ENCODE results near the gene HINT2.

The HINT2 gene

GRCh38 chr9:35771534-35771933 is 43.3 kb downstream of the HINT2 start:
- no peak for DNase-seq (ENCODE audit: low read depth, low spot score)
- no peak for TF ChIP-seq CTCF (IDR thresholded peaks at IDR 0.05; ENCODE audit: low read depth, low read length)
- no peak overlapping the region for H3K4me3 ChIP-seq (ENCODE audit: low read depth, low read length)
- in situ Hi-C loops (cut with HindIII; ENCODE audit: low sequenced_read_pairs), result no loop called here

- in situ Hi-C loops (cut with HindIII; ENCODE audit: low sequenced_read_pairs), result no loop called here
- no peak for TF ChIP-seq CTCF (IDR thresholded peaks at IDR 0.05; ENCODE audit: low read depth, low read length)
- no peak overlapping the region for H3K4me3 ChIP-seq (ENCODE audit: low read depth, low read length)
- no peak for DNase-seq (ENCODE audit: low read depth, low spot score)
These were observed 43.8 kb downstream of the HINT2 start for GRCh38 chr9:35771075-35771433.

GRCh38 chr9:35769763-35770162 is 45.1 kb downstream of the HINT2 start:
- in situ Hi-C loops (cut with HindIII; ENCODE audit: low sequenced_read_pairs), result no loop called here
- TF ChIP-seq CTCF (IDR thresholded peaks at IDR 0.05; ENCODE audit: low read depth, low read length), result no peak
- H3K4me3 ChIP-seq (ENCODE audit: low read depth, low read length), result no peak overlapping the region
- no peak for DNase-seq (ENCODE audit: low read depth, low spot score)

GRCh38 chr9:35767458-35767857 is 47.4 kb downstream of the HINT2 start:
- no peak overlapping the region for H3K4me3 ChIP-seq (ENCODE audit: low read depth, low read length)
- in situ Hi-C loops (cut with HindIII; ENCODE audit: low sequenced_read_pairs), result no loop called here
- no peak for TF ChIP-seq CTCF (IDR thresholded peaks at IDR 0.05; ENCODE audit: low read depth, low read length)
- no peak for DNase-seq (ENCODE audit: low read depth, low spot score)

- H3K4me3 ChIP-seq (ENCODE audit: low read depth, low read length), result no peak overlapping the region
- in situ Hi-C loops (cut with HindIII; ENCODE audit: low sequenced_read_pairs), result no loop called here
- DNase-seq (ENCODE audit: low read depth, low spot score), result no peak
- TF ChIP-seq CTCF (IDR thresholded peaks at IDR 0.05; ENCODE audit: low read depth, low read length), result no peak
These were observed 47.8 kb downstream of the HINT2 start for GRCh38 chr9:35766997-35767396.

GRCh38 chr9:35763803-35764202 is 51.0 kb downstream of the HINT2 start:
- DNase-seq (ENCODE audit: low read depth, low spot score), result no peak
- in situ Hi-C loops (cut with HindIII; ENCODE audit: low sequenced_read_pairs), result no loop called here
- no peak overlapping the region for H3K4me3 ChIP-seq (ENCODE audit: low read depth, low read length)
- TF ChIP-seq CTCF (IDR thresholded peaks at IDR 0.05; ENCODE audit: low read depth, low read length), result no peak

- no peak overlapping the region for H3K4me3 ChIP-seq (ENCODE audit: low read depth, low read length)
- no peak for DNase-seq (ENCODE audit: low read depth, low spot score)
- no peak for TF ChIP-seq CTCF (IDR thresholded peaks at IDR 0.05; ENCODE audit: low read depth, low read length)
- in situ Hi-C loops (cut with HindIII; ENCODE audit: low sequenced_read_pairs), result no loop called here
These were observed 51.7 kb downstream of the HINT2 start for GRCh38 chr9:35763181-35763580.

Data from astrocyte of the spinal cord (primary cell).